K562 (cell line): Measurements from ENCODE around the gene FMNL2. TPM values are rescaled to one million over a fixed set of nuclear protein-coding genes. Genes with fewer than 3 reads are reported as not detected.

Source experiments
- ATAC-seq: fragments of 200-7000 bp; cut with Tn5 transposase; 3 replicates; pipeline ENCODE4 v1.9.1; 2020; ENCODE audit warnings: moderate library complexity
- BruUV-seq: library from RNA; stranded (reverse); fragments of 400-500 nt; replicated peaks from 2 replicates; lab custom pipeline; 2021; lab: Mats Ljungman, UMichigan
- CTCF ChIA-PET: fragments of 300-600 bp; formaldehyde crosslinking; extraction: SDS; loops from one replicate; lab custom pipeline; 2021; ENCODE audit warnings: low intra/inter-chr PET ratio; lab: Yijun Ruan, JAX
- POLR2A ChIA-PET: fragments of 300-600, 350-650 bp; sonication (Branson Sonifier 250); formaldehyde crosslinking; extraction: SDS; loops from one replicate; lab custom pipeline; 2021; ENCODE audit warnings: antibody characterized with exemption, inconsistent platforms; lab: Yijun Ruan, JAX
- DNase-seq, 4 experiments: peaks; one replicate each; pipeline versions ENCODE4 v3.0.0 to v3.0.0-alpha.2; 2011 to 2018; ENCODE audit warnings: low spot score in 3 of 4, mixed read lengths in 3 of 4; ENCODE audit errors: extremely low read depth in 1 of 4
- FAIRE-seq: peaks from 2 replicates; lab custom pipeline; 2011; peaks lifted over from hg19 to GRCh38; lab: Jason Lieb, UNC
- H2AFZ ChIP-seq: 2 replicates; pipeline ENCODE4 v1.6.0; 2011; ENCODE audit warnings: low read depth, low read length, control low read depth, inconsistent platforms
- H3K27ac ChIP-seq: fragments of 200-600 bp; 3 replicates; pipeline ENCODE4 v1.8.0; 2011; ENCODE audit warnings: low read depth, mild to moderate bottlenecking, control low read depth, inconsistent platforms, low read length, moderate library complexity, mixed read lengths; ENCODE audit errors: extremely low read depth
- H3K27me3 ChIP-seq, 2 experiments: fragments of 300-600 bp in 1 of 2; 2 replicates in 1 of 2; 3 replicates in 1 of 2; pipeline versions ENCODE4 v1.6.0 to v1.8.0; 2011; ENCODE audit warnings: inconsistent platforms in 2 of 2, low read length in 2 of 2, mild to moderate bottlenecking in 1 of 2, mixed read lengths in 1 of 2, moderate library complexity in 1 of 2; ENCODE audit not compliant: control insufficient read depth in 2 of 2, insufficient read depth in 2 of 2
- H3K36me3 ChIP-seq: fragments of 300-600 bp; 3 replicates; pipeline ENCODE4 v1.8.0; 2011; ENCODE audit warnings: mild to moderate bottlenecking, low read length, inconsistent platforms; ENCODE audit not compliant: control insufficient read depth, insufficient read depth
- H3K4me1 ChIP-seq, 2 experiments: fragments of 200-600 bp in 1 of 2; replicated peaks in 1 of 2; 2 replicates in 1 of 2; 3 replicates in 1 of 2; pipeline versions ENCODE4 v1.5.1 to v1.8.0; 2011; ENCODE audit warnings: inconsistent platforms in 2 of 2, low read length in 2 of 2, mild to moderate bottlenecking in 1 of 2, mixed read lengths in 1 of 2, moderate library complexity in 1 of 2; ENCODE audit not compliant: control insufficient read depth in 2 of 2, insufficient read depth in 2 of 2
- H3K4me2 ChIP-seq: 2 replicates; pipeline ENCODE4 v1.6.1; 2011; ENCODE audit warnings: low read length, control low read depth, inconsistent platforms, mixed read lengths; ENCODE audit not compliant: insufficient read depth
- H3K4me3 ChIP-seq: fragments of 200-600 bp; sonication (generic), shearing (Covaris generic); 2 replicates; pipeline ENCODE4 v1.5.1; 2016; ENCODE audit warnings: control low read depth, inconsistent platforms
- H3K79me2 ChIP-seq: fragments of 200-600 bp; 3 replicates; pipeline ENCODE4 v1.8.0; 2011; ENCODE audit warnings: low read length, inconsistent platforms; ENCODE audit not compliant: control insufficient read depth, insufficient read depth
- H3K9ac ChIP-seq, 2 experiments: 2 replicates each; pipeline versions ENCODE4 v1.6.0 to v1.6.1; 2011; ENCODE audit warnings: low read depth in 2 of 2, low read length in 2 of 2, control low read depth in 1 of 2, inconsistent platforms in 1 of 2, mild to moderate bottlenecking in 1 of 2, mixed read lengths in 1 of 2; ENCODE audit not compliant: insufficient read depth in 1 of 2
- H3K9me1 ChIP-seq: one replicate; pipeline ENCODE4 v1.6.0; 2011; ENCODE audit warnings: inconsistent platforms, mild to moderate bottlenecking, low read length, moderate library complexity; ENCODE audit not compliant: control insufficient read depth, insufficient read depth
- H3K9me3 ChIP-seq: replicated peaks from 2 replicates; pipeline ENCODE4 v1.5.1; 2011; ENCODE audit warnings: low read depth, low read length, inconsistent platforms; ENCODE audit not compliant: control insufficient read depth, insufficient read depth
- H4K20me1 ChIP-seq: replicated peaks from 2 replicates; pipeline ENCODE4 v1.6.1; 2011; ENCODE audit warnings: low read length, inconsistent platforms, mixed read lengths; ENCODE audit not compliant: control insufficient read depth, insufficient read depth
- BCLAF1 ChIP-seq, 2 experiments: fragments of 450-650 bp in 1 of 2; IDR thresholded peaks; 2 replicates each; pipeline ENCODE4 v1.6.1; 2011 to 2017; ENCODE audit warnings: low read depth in 2 of 2, antibody characterized with exemption in 1 of 2, borderline replicate concordance in 1 of 2, low read length in 1 of 2, mild to moderate bottlenecking in 1 of 2, mixed read lengths in 1 of 2; ENCODE audit not compliant: control insufficient read depth in 1 of 2
- CBX3 ChIP-seq, 2 experiments: IDR thresholded peaks; 1 replicate in 1 of 2; 2 replicates in 1 of 2; pipeline ENCODE4 v1.6.1; 2012; ENCODE audit warnings: inconsistent platforms in 2 of 2, low read length in 2 of 2, borderline replicate concordance in 1 of 2, control low read depth in 1 of 2
- HMGN3 ChIP-seq: IDR thresholded peaks from 2 replicates; pipeline ENCODE4 v1.6.1; 2011; ENCODE audit warnings: borderline replicate concordance, low read depth, mild to moderate bottlenecking, mixed read lengths, low read length; ENCODE audit not compliant: insufficient read length; ENCODE audit errors: extremely low read depth
- PCBP1 ChIP-seq: fragments of 200-400 bp; formaldehyde crosslinking; IDR thresholded peaks from 2 replicates; pipeline ENCODE4 v1.6.1; 2018; ENCODE audit warnings: mild to moderate bottlenecking, low read depth, low read length; ENCODE audit not compliant: poor library complexity, severe bottlenecking
- SMAD3 ChIP-seq: fragments of 450-650 bp; formaldehyde crosslinking; conservative IDR thresholded peaks from 2 replicates; pipeline ENCODE4 v1.4.0; 2020; ENCODE audit warnings: mild to moderate bottlenecking
- YY1 ChIP-seq, 3 experiments: IDR thresholded peaks; 2 replicates each; pipeline ENCODE4 v1.6.1; 2011; ENCODE audit warnings: low read length in 2 of 3, mild to moderate bottlenecking in 2 of 3, moderate library complexity in 2 of 3, borderline replicate concordance in 1 of 3, control low read depth in 1 of 3, low read depth in 1 of 3; ENCODE audit not compliant: insufficient read depth in 3 of 3, insufficient replicate concordance in 2 of 3, control insufficient read depth in 1 of 3, insufficient read length in 1 of 3; ENCODE audit errors: extremely low read depth in 1 of 3
- ZBTB8A ChIP-seq: fragments of 450-650 bp; IDR thresholded peaks from 2 replicates; pipeline ENCODE4 v1.6.1; 2018; ENCODE audit warnings: mild to moderate bottlenecking, moderate library complexity; ENCODE audit not compliant: partially characterized antibody
- ZNF133 ChIP-seq: fragments of 250-450 bp; sonication (Bioruptor Pico); IDR thresholded peaks from 2 replicates; pipeline ENCODE4 v1.4.0; 2020; ENCODE audit warnings: mild to moderate bottlenecking
- ZNF79 ChIP-seq: fragments of 250-450 bp; sonication (Bioruptor Pico); IDR thresholded peaks from 2 replicates; pipeline ENCODE4 v1.4.0; 2020; ENCODE audit warnings: low read depth, mild to moderate bottlenecking, moderate library complexity
- WGBS: fragments of 100-300 bp; shearing (Covaris generic); methylation state at CpG from one replicate; pipeline ENCODE4 v1.1.6; 2016; ENCODE audit warnings: low coverage, mixed read lengths; ENCODE audit not compliant: insufficient coverage; ENCODE audit errors: missing lambda C conversion rate; 5-methylcytosine and 5-hydroxymethylcytosine counted together
- in situ Hi-C: fragments of 300-500 bp; cut with MboI; formaldehyde crosslinking; loops from 4 replicates; pipeline ENCODE4 v1.15.0; 2018; ENCODE audit warnings: inconsistent platforms, mixed read lengths
- intact Hi-C: fragments of 100-400 bp; cut with micrococcal nuclease; formaldehyde crosslinking; loops from 2 replicates; pipeline ENCODE4 v1.14.2; 2022
- polyA plus RNA-seq, 8 experiments: library from polyadenylated mRNA; depleted of rRNA in 4 of 8; stranded (reverse) in 5 of 8; unstranded in 3 of 8; fragments of >200 nt; fragmentation: Nextera tagmentation in 2 of 8; fragmentation: Illumina TruSeq in 1 of 8; extraction: Ambion mirVana in 2 of 8; extraction: Trizol in 1 of 8; gene quantifications; 2 replicates each; pipeline versions ENCODE4 v1.2.1 to v1.2.3, GENCODE V29; 2011 to 2014; ENCODE audit warnings: inconsistent platforms in 1 of 8, missing spikeins in 1 of 8
- total RNA-seq, 7 experiments: library from RNA; depleted of rRNA in 6 of 7; stranded (reverse); fragments of >200 nt in 6 of 7; fragmentation: Illumina TruSeq in 2 of 7; extraction: Trizol in 2 of 7; gene quantifications; 2 replicates each; pipeline versions ENCODE4 v1.2.1 to v1.2.3, GENCODE V29; 2011 to 2021; ENCODE audit warnings: low replicate concordance in 1 of 7

The FMNL2 gene
- total and polyA plus RNA-seq, 9 of the 15 experiments (the other 6 are each of a cell fraction or from before 2014, with no cell fraction given) = 0.15 to 0.49 (median 0.24) TPM; not detected in 1

GRCh38 chr2:152499331-152499816 lies 164.4 kb downstream of the FMNL2 start:
- H3K4me1 ChIP-seq = peaks cover 0 to 4% of the 10 kb centered on the region in 2 experiments; a peak in 1 of 5 replicates
- H3K9me1 ChIP-seq = no peaks in the 10 kb centered on the region
- in situ Hi-C loops (no loop called here), intact Hi-C loops (no loop called here)
- H3K27ac ChIP-seq = no peak overlapping the region
- TF ChIP-seq HMGN3 (no peak), YY1 (IDR thresholded peaks at IDR 0.05; ENCODE audit: borderline replicate concordance in 1 of 3, control insufficient read depth in 1 of 3, extremely low read depth in 1 of 3, insufficient read depth in 3 of 3, insufficient read length in 1 of 3, insufficient replicate concordance in 2 of 3, low read depth in 1 of 3, low read length in 2 of 3) (no peak), SMAD3 (CRISPR knock-in tag) (no peak), CBX3 (IDR thresholded peaks at IDR 0.05; ENCODE audit: borderline replicate concordance in 1 of 2, low read length in 2 of 2) (no peak), BCLAF1 (IDR thresholded peaks at IDR 0.05; ENCODE audit: borderline replicate concordance in 1 of 2, control insufficient read depth in 1 of 2, low read depth in 2 of 2, low read length in 1 of 2) (no peak), ZBTB8A (no peak), PCBP1 (no peak), ZNF79 (CRISPR knock-in tag) (no peak), ZNF133 (CRISPR knock-in tag) (no peak)
- no TSS peak for BruUV-seq
- H4K20me1 ChIP-seq = no peaks in the 10 kb centered on the region
- H3K27me3 ChIP-seq = peaks cover 6 to 7% of the 10 kb centered on the region in 2 experiments; a peak in 3 of 5 replicates
- H2AFZ ChIP-seq = no peak overlapping the region
- no peaks in the 10 kb centered on the region for H3K9me3 ChIP-seq
- no peak overlapping the region for H3K9ac ChIP-seq
- no peaks in the 10 kb centered on the region for H3K36me3 ChIP-seq
- H3K79me2 ChIP-seq = no peaks in the 10 kb centered on the region
- ChIA-PET CTCF (no interaction called here), POLR2A (interaction anchor here (0.6 kb wide), 1 partner anchor 219 kb away, joined by 3 read pairs; the partner anchor contains the start of gene ARL6IP6)
- H3K4me2 ChIP-seq = no peak overlapping the region
- 0% methylated on average over 3 of the region's 3 CpGs for WGBS
- no peak for FAIRE-seq
- H3K4me3 ChIP-seq = no peak overlapping the region
- no peak for DNase-seq
- ATAC-seq = no peak
